Measurements from ENCODE around the gene CCL1.

GRCh38 chr17:34341916-34342315 lies 21.1 kb downstream of the CCL1 start:
- TF ChIP-seq POLR2A (IDR thresholded peaks at IDR 0.05; ENCODE audit: low read depth, low read length) (no peak), POLR2AphosphoS5 (IDR thresholded peaks at IDR 0.05; ENCODE audit: low read depth, low read length) (no peak), TAF1 (IDR thresholded peaks at IDR 0.05; ENCODE audit: borderline replicate concordance, low read depth, low read length) (no peak)

Measured in GM12892 (cell line).